ENCODE results near the gene VCAM1.

VCAM1 gene

GRCh38 chr1:100736324-100736723 lies 16.8 kb downstream of the VCAM1 start:
- no peak overlapping the region for H3K4me3 ChIP-seq (ENCODE audit: low read depth, low read length)
- no peak for TF ChIP-seq CTCF (IDR thresholded peaks at IDR 0.05; ENCODE audit: borderline replicate concordance, insufficient read depth, low read depth, low read length)

DNA sequence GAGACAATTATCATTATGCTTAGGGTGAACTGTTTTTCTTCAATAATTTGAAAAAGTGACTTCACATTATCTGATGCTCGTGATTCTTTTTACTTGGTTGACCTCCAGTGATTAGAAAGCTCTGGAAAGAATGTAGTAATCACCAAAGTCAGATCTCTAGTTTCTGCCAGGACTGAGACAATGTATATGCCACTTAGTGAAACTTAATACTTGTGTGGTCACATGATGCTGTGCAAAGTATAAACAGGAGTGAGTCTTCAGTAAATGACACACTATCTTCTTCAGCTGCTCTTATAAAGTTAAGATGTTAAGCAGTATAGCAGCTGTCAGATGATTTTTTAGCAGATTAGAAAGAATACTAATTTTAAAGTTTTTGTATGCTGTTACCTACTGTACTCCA lies 17.2 kb downstream of the VCAM1 start:
- no peak for TF ChIP-seq CTCF (IDR thresholded peaks at IDR 0.05; ENCODE audit: borderline replicate concordance, insufficient read depth, low read depth, low read length)
- H3K4me3 ChIP-seq (ENCODE audit: low read depth, low read length), result no peak overlapping the region

DNA sequence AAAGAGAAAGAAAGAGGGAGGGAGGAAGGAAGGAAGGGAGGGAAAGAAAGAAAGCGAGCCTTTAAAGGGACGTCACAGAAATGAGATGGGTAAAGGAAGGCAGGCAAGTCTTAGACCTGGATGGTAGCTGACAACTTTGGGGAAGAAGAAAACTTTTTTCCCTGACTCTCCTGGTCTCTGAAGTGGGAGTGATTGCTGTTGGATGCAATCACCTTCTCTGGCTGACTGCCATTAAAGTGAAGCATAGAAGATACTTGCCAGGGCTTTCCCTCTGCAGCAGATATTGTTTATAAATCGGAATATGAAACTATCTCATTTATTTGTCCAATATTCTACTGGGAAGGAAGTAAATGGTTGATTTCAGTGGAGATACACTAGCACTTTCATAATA lies 27.0 kb downstream of the VCAM1 start:
- TF ChIP-seq CTCF (IDR thresholded peaks at IDR 0.05; ENCODE audit: borderline replicate concordance, insufficient read depth, low read depth, low read length), result no peak
- H3K4me3 ChIP-seq (ENCODE audit: low read depth, low read length), result no peak overlapping the region

DNA sequence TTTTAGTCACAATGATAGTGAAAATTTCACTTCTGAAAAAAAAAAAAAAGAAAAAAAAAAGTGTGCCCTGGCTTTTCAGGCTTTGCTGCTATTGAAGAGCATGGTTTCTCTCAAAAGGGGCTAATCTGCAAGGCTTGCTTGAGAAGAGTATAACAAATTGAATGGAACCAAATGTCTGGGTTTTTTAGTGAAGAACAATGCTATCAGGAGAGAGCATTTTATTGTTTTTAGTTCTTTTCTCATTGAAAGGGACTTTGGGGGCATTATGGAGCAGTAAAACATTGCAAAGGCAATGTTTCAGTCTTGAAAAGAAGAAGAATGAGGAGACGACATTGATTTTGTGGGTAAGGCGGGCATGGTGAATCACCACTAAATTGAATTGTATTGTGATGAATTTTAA lies 28.2 kb downstream of the VCAM1 start:
- H3K4me3 ChIP-seq (ENCODE audit: low read depth, low read length), result no peak overlapping the region
- TF ChIP-seq CTCF (IDR thresholded peaks at IDR 0.05; ENCODE audit: borderline replicate concordance, insufficient read depth, low read depth, low read length), result no peak

DNA sequence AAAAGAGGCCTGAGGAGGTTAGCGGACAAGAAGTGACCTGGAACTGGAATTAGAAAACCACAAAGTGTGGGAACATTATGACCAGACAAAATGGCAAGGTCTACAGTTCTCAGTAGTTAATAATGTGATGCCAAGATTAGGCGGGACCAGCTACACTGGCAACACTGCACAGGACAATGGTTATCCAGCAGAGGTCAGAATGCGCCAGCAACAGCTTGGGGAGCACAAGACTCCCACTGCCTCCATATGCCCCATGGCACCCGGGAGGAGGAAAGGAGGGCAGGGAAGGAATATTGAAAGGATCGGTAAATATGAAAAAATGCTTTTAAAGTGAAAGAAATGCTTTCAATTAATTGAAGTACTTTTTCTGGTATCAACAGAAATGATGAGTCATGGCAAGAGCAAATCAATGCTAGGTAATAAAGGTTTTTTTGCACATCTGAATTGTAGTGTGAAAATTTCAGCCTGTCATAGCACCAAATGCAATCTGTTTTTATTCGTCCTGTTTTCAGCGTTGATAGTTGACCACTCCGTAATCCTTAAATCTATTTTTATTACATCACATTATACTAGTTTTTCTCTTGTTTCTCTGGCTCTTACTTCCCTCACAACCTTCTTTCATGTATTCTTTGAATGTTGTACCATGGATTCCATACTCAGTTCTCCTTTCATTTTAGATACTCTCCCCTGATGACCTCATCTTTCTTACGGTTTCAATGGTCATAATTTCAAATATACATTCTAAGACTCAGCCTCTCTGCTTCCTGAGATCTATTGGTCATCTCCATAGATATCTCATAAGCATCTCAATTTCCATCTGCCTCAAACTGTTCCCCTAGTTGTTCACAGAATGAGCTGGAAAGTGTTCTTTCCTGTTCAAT lies 30.7 kb downstream of the VCAM1 start:
- no peak for TF ChIP-seq CTCF (IDR thresholded peaks at IDR 0.05; ENCODE audit: borderline replicate concordance, insufficient read depth, low read depth, low read length)
- H3K4me3 ChIP-seq (ENCODE audit: low read depth, low read length), result no peak overlapping the region

DNA sequence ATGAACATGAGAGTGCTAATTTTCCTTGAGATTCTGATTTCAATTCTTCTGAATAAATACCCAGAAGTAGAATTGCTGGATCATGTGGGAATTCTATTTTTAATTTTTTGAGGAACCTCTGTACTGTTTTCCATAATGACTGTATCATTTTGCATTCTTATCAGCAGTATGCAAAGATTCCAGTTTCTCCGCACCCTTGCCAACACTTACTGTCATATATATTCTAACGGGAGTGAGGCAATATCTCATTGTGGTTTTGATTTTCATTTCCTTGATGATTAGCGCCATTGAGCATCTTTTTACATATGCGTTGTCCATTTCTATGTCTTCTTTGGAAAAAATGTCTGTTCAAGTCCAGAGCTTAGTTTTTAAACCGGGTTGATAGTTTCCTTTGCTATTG lies 33.2 kb downstream of the VCAM1 start:
- no peak overlapping the region for H3K4me3 ChIP-seq (ENCODE audit: low read depth, low read length)
- no peak for TF ChIP-seq CTCF (IDR thresholded peaks at IDR 0.05; ENCODE audit: borderline replicate concordance, insufficient read depth, low read depth, low read length)

DNA sequence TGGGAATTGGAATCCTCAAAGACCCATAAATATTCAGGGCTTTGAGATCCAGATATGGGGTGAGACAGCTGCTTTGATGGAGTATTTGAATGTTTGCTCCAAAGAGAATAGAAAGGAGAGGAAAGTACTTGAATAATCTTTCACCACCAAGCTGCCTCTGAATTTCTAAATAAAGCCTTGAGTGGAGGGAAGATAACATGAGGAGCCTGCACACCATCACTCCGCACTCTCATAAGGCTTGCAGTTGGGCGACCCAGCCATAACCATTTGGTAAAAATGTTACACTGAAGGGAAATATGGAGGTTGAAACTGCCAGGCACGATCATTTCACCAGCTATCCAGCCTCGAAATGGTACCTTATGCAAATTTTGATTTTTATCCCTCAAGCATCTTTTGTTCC lies 38.4 kb downstream of the VCAM1 start:
- H3K4me3 ChIP-seq (ENCODE audit: low read depth, low read length), result no peak overlapping the region

More for the DNA sequence above, 38.4 kb downstream of the VCAM1 start:
- TF ChIP-seq CTCF (IDR thresholded peaks at IDR 0.05; ENCODE audit: borderline replicate concordance, insufficient read depth, low read depth, low read length), result no peak

Data from GM12875 (cell line).